ENCODE data around the gene DOCK3. TPM values are rescaled to one million over a fixed set of nuclear protein-coding genes. Genes with fewer than 3 reads are reported as not detected.

Gene DOCK3
- total and polyA plus RNA-seq, 2 donors (not counting 3 experiments of a cell fraction or from before 2014, with no cell fraction given) = 0.08 to 0.13 TPM

DNA sequence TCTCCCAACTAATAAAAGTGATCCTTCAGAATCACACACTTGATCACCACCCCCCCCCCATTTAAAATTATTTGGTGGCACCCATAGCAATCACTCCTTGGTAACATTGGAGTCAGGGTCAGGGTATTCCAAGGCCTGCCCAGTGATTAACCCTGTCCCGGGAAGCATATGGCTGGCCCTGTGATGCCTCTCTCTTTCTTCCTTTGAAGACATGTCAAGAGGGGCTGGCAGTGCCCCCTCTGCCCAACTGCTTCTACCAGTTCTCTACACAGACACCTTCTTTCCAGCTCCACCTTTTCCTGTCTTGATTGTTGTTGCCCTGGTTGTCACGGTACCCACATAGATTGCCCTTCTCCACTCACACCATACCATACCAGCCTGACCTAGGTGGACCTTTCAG lies 679.4 kb downstream of the DOCK3 start:
- Histone ChIP-seq H3K9ac (replicated peaks; ENCODE audit: extremely low read depth, insufficient read depth, low read length) (no peak overlapping the region), H3K9me3 (replicated peaks; ENCODE audit: control insufficient read depth, insufficient read depth, low read length) (no peaks in the 10 kb centered on the region), H3K4me3 (replicated peaks in 1 of 3; ENCODE audit: insufficient read depth in 1 of 3, low read depth in 1 of 3, low read length in 3 of 3) (no peak overlapping the region), H3K79me2 (ENCODE audit: control insufficient read depth, insufficient read depth, low read length) (no peaks in the 10 kb centered on the region), H3K27ac (ENCODE audit: insufficient read depth, low read depth, low read length) (no peak overlapping the region), H4K20me1 (replicated peaks; ENCODE audit: control insufficient read depth, extremely low read depth, insufficient read depth, low read length) (no peaks in the 10 kb centered on the region), H3K36me3 (ENCODE audit: control insufficient read depth in 2 of 2, extremely low read depth in 1 of 2, insufficient read depth in 2 of 2, low read length in 2 of 2) (no peaks in the 10 kb centered on the region), H3K4me2 (ENCODE audit: insufficient read depth, low read length) (no peak overlapping the region), H2AFZ (ENCODE audit: low read depth, low read length) (no peak overlapping the region), H3K27me3 (ENCODE audit: control insufficient read depth in 2 of 2, insufficient read depth in 2 of 2, low read length in 2 of 2) (peaks cover 0 to 2% of the 10 kb centered on the region in 2 experiments), H3K9me1 (replicated peaks; ENCODE audit: control insufficient read depth, extremely low read depth, insufficient read depth, low read length) (no peaks in the 10 kb centered on the region), H3K4me1 (ENCODE audit: control insufficient read depth, extremely low read depth, insufficient read depth, low read length) (no peaks in the 10 kb centered on the region)
- TF ChIP-seq, protein P1, sequence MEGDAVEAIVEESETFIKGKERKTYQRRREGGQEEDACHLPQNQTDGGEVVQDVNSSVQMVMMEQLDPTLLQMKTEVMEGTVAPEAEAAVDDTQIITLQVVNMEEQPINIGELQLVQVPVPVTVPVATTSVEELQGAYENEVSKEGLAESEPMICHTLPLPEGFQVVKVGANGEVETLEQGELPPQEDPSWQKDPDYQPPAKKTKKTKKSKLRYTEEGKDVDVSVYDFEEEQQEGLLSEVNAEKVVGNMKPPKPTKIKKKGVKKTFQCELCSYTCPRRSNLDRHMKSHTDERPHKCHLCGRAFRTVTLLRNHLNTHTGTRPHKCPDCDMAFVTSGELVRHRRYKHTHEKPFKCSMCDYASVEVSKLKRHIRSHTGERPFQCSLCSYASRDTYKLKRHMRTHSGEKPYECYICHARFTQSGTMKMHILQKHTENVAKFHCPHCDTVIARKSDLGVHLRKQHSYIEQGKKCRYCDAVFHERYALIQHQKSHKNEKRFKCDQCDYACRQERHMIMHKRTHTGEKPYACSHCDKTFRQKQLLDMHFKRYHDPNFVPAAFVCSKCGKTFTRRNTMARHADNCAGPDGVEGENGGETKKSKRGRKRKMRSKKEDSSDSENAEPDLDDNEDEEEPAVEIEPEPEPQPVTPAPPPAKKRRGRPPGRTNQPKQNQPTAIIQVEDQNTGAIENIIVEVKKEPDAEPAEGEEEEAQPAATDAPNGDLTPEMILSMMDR (IDR thresholded peaks at IDR 0.05; ENCODE audit: extremely low read depth in 1 of 2, insufficient read depth in 1 of 2, low read depth in 1 of 2, low read length in 2 of 2) = no peak
- TF ChIP-seq MYC (IDR thresholded peaks at IDR 0.05; ENCODE audit: low read depth, low read length) (no peak), JUN (IDR thresholded peaks at IDR 0.05; ENCODE audit: borderline replicate concordance, insufficient read depth, insufficient read length, low read depth) (no peak), FOS (IDR thresholded peaks at IDR 0.05; ENCODE audit: borderline replicate concordance, insufficient read depth, low read length) (no peak), POLR2AphosphoS5 (IDR thresholded peaks at IDR 0.05; ENCODE audit: insufficient read depth, low read depth, low read length) (no peak), EZH2 (IDR thresholded peaks at IDR 0.05; ENCODE audit: borderline replicate concordance, low read depth, low read length, severe bottlenecking) (no peak), GATA2 (IDR thresholded peaks at IDR 0.05; ENCODE audit: insufficient read depth, insufficient read length, low read depth, low read length) (no peak), POLR2A (IDR thresholded peaks at IDR 0.05; ENCODE audit: low read depth, low read length) (no peak)
- TF ChIP-seq, protein P2, sequence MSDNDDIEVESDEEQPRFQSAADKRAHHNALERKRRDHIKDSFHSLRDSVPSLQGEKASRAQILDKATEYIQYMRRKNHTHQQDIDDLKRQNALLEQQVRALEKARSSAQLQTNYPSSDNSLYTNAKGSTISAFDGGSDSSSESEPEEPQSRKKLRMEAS (IDR thresholded peaks at IDR 0.05; ENCODE audit: insufficient read depth, insufficient read length) = no peak
- CTCF ChIA-PET = no interaction called here
- intact Hi-C loops (cut with micrococcal nuclease) = no loop called here
- dilution Hi-C loops (cut with MboI; ENCODE audit: extremely low pct_ligation_motif_present, low sequenced_read_pairs) = no loop called here
- DNase-seq (ENCODE audit: low read depth, low spot score) (no peak), FAIRE-seq (no peak)
- BruUV-seq (replicated peaks) = no TSS peak
- POLR2A ChIA-PET = no interaction called here

Data from endothelial cell of umbilical vein (primary cell).